Activated naive CD4-positive, alpha-beta T cell treated with anti-CD3 and anti-CD28 coated beads, Interleukin-2, amount 50 U/mL, for 24 hours (primary cell): ENCODE measurements around the gene TAPBP.
A peak's percentile ranks its signal among the peaks of the same experiment; 100 is the strongest.
"Not testable (repeated sequence)": the region's sequence is repeated elsewhere in the genome, so short reads cannot be mapped to it uniquely, and the experiment has no call there.

Experiments used
- H3K27ac Mint-ChIP-seq: one replicate; pipeline ENCODE4 v1.8.0; 2021; ENCODE audit warnings: mild to moderate bottlenecking, mixed read lengths
- H3K27me3 Mint-ChIP-seq: one replicate; pipeline ENCODE4 v1.8.0; 2021; ENCODE audit warnings: mixed read lengths
- H3K36me3 Mint-ChIP-seq: one replicate; pipeline ENCODE4 v1.8.0; 2021; ENCODE audit warnings: mixed read lengths
- H3K4me1 Mint-ChIP-seq: one replicate; pipeline ENCODE4 v1.8.0; 2021; ENCODE audit warnings: mixed read lengths
- H3K4me3 Mint-ChIP-seq: one replicate; pipeline ENCODE4 v1.8.0; 2021; ENCODE audit warnings: mild to moderate bottlenecking, mixed read lengths
- H3K9me3 Mint-ChIP-seq: one replicate; pipeline ENCODE4 v1.8.0; 2021; ENCODE audit warnings: mixed read lengths

The TAPBP gene

GRCh38 chr6:33276864-33277662 is 36.8 kb downstream of the TAPBP start, which contains the start of gene B3GALT4:
Gene B3GALT4 (plus strand): TSS chr6:33277123. CDS start chr6:33277420, 297 bp downstream.
- peaks cover 35% of the 10 kb centered on the region for H3K36me3 Mint-ChIP-seq
- peaks cover 40% of the 10 kb centered on the region for H3K4me1 Mint-ChIP-seq
- peak within 1 kb of the TSS; percentile 96 for H3K27ac Mint-ChIP-seq
- H3K9me3 Mint-ChIP-seq = no peaks in the 10 kb centered on the region
- no peaks in the 10 kb centered on the region for H3K27me3 Mint-ChIP-seq
- peak within 1 kb of the TSS; percentile 96 for H3K4me3 Mint-ChIP-seq

DNA sequence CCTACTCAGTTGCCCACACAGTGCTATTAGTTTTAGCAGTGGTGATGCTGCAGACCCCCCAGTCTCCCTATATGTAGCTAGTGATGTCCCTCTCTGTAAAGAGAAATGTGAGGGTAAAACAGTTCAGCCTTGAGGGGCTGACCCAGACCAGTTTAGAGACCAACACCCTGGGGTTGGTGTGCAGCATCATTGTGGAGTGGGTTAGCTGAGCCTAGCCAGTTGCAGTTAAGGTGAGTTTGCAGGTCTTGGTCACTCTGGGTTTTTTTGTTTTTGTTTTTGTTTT is 37.4 kb downstream of the TAPBP start:
- Mint-ChIP-seq H3K27ac (peak overlapping the region; percentile 96), H3K4me1 (peaks cover 40% of the 10 kb centered on the region), H3K27me3 (no peaks in the 10 kb centered on the region), H3K4me3 (peak overlapping the region; percentile 96), H3K36me3 (peaks cover 35% of the 10 kb centered on the region), H3K9me3 (no peaks in the 10 kb centered on the region)

- H3K27me3 Mint-ChIP-seq, H3K9me3 Mint-ChIP-seq: not testable (repeated sequence)
- peaks cover 40% of the 10 kb centered on the region for H3K4me1 Mint-ChIP-seq
- H3K4me3 Mint-ChIP-seq = peak overlapping the region; percentile 96
- peak overlapping the region; percentile 96 for H3K27ac Mint-ChIP-seq
- H3K36me3 Mint-ChIP-seq = peaks cover 35% of the 10 kb centered on the region
Observed at GRCh38 chr6:33275795-33276580, 37.9 kb downstream of the TAPBP start.

DNA sequence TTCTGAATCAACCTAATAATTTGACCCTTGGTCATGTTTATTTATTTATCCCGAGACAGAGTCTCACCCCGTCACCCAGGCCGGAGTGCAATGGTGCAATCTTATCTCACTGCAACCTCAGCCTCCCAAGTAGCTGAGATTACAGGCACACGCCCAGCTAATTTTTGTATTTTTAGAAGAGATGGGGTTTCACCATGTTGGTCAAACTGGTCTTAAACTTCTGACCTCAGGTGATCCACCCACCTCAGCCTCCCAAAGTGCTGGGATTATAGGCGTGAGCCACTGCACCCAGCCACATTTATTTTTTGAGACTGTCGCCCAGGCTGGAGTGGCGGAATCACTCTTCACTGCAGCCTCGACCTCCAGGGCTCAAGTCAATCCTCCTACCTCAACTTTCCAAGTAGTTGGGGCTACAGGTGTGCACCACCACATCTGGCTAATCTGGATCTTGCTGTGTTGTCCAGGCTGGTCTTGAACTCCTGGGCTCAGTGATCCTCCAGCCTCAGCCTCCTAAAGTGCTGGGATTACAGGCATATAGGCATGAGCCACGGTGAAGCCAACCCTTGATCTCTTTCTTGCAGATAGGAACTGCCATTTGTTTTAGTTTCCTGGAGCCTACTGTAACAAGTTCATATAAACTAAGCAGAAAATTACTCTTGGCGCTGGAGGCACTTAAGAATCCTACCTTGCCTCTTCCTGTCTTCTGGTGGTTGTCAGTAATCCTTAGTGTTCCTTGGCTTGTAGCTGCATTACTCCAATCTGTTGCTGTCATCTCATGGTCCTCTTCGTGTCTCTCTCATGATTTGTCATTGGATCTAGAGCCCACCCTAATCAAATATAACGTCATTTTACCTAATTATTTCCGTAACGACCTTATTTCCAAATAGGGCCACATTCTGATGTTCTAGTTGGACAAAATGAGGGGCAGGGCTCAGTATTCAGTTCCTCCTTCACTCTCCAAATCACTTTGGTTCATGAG is 39.7 kb downstream of the TAPBP start:
- H3K27ac Mint-ChIP-seq = peak overlapping the region; percentile 99
- peaks cover 35% of the 10 kb centered on the region for H3K36me3 Mint-ChIP-seq
- H3K27me3 Mint-ChIP-seq = no peaks in the 10 kb centered on the region
- peak overlapping the region; percentile 96 for H3K4me3 Mint-ChIP-seq
- peaks cover 53% of the 10 kb centered on the region for H3K4me1 Mint-ChIP-seq
- H3K9me3 Mint-ChIP-seq = no peaks in the 10 kb centered on the region

DNA sequence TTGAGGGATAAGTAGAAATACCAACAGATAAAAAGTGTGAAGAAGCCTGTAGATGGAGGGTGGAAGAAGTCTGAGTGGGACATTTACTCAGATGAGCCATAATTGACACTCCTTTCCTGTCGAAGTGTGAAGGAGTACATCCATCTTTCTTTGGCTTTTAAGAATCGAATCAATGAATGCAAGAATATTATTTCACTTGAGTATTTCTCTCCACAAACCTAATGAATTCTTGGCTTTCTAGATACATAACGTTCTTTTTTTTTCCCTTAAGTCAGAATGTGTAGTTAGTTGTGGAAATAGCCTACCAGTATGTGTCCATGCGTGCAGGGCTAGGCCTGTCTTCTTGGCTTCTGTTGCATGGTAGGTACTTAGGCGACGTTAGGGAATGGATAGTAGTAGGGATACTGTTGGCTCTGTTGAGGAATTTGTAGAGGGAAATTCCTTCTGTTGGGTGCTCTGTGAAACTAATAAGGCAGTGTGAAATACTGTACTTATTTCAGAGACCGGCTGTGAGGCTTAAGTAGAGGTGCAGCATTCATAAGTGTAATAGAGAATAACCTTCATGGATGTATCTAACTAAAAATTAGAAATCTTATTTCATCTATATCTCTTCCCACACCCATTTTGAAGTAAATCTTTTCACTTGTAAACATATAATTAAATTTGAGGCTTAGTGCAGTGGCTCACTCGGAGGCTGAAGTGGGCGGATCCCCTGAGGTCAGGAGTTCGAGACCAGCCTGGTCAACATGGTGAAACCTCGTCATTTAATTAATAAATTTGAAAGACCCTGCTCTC is 40.6 kb downstream of the TAPBP start:
- Mint-ChIP-seq H3K27me3 (no peaks in the 10 kb centered on the region), H3K9me3 (no peaks in the 10 kb centered on the region), H3K4me1 (peaks cover 54% of the 10 kb centered on the region), H3K4me3 (peak overlapping the region; percentile 96), H3K27ac (peak overlapping the region; percentile 99), H3K36me3 (peaks cover 40% of the 10 kb centered on the region)

- Mint-ChIP-seq H3K27me3 (no peaks in the 10 kb centered on the region), H3K4me1 (peaks cover 49% of the 10 kb centered on the region), H3K9me3 (no peaks in the 10 kb centered on the region), H3K36me3 (peaks cover 42% of the 10 kb centered on the region), H3K4me3 (peak overlapping the region; percentile 96), H3K27ac (peak overlapping the region; percentile 99)
Observed at GRCh38 chr6:33272275-33273128, 41.4 kb downstream of the TAPBP start.

DNA sequence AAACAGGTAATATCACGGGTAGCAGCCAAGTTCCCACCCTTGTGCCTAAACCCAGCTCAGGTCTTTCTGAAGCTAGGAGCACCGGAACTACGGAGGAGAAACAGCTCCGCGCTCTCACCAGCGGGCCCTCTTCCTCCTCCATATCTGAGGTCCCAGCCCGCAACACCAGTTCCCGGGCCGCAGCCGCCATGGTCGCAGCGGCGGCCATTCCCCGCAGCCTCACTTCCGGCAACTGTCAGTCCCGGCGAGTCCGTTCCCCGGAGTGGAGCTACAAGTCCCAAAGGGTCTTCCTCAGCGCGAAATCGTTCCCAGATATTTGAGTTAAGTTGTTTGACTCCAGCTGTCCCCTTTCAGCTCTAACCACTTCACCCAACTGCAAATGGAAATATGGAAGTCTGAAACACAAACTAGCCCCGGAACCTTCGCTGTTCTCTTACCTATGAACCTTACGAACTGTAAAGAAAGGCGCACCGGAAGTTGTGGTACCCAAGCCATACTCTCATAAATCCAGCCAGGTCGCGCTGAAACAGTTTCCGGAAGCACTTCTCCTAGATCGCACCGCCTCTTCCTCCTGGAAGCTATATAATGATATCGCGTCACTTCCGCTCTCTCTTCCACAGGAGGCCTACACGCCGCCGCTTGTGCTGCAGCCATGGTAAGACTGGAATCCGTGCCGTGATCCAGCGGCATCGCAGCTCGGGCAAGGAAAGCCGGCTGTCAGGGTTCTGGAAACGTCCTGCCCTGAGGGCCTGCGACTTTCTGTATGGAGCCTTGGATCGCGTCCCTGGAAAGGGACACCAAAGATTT is 42.2 kb downstream of the TAPBP start, which contains the start of the genes RPS18 and VPS52:
Gene RPS18, plus strand, starts transcription at position 608 of the 807 bp plus-strand sequence. Its CDS starts 45 bp downstream, at position 653.
Gene VPS52, minus strand, starts transcription at position 409 of the 807 bp plus-strand sequence. Its CDS starts 201 bp downstream, at position 208.
- Mint-ChIP-seq H3K27me3 (no peaks in the 10 kb centered on the region), H3K27ac (peak within 1 kb of the TSS; percentile 99), H3K4me3 (peak within 1 kb of the TSS; percentile 96), H3K4me1 (peaks cover 49% of the 10 kb centered on the region), H3K9me3 (no peaks in the 10 kb centered on the region), H3K36me3 (peaks cover 42% of the 10 kb centered on the region)

DNA sequence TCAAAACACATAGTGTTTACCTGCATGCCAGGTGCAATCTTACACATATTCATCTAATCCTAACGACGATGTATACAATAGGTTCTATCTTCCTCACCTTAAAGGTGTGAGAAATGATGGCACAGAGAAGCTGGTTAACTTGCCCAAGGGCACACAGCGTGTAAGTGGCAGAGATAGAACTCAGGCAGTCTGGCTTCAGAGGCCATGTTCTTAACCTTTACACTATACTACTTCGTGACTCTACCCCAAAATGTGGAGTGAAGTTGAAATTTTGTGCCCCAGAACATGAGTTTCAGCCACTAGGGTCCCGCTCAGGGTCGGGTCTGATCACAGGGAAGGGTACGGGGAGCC is 42.8 kb downstream of the TAPBP start:
- no peaks in the 10 kb centered on the region for H3K9me3 Mint-ChIP-seq
- H3K27me3 Mint-ChIP-seq = no peaks in the 10 kb centered on the region
- peak overlapping the region; percentile 96 for H3K4me3 Mint-ChIP-seq
- H3K4me1 Mint-ChIP-seq = peaks cover 43% of the 10 kb centered on the region
- H3K27ac Mint-ChIP-seq = peak overlapping the region; percentile 99
- peaks cover 36% of the 10 kb centered on the region for H3K36me3 Mint-ChIP-seq

GRCh38 chr6:33264015-33264414 is 49.9 kb downstream of the TAPBP start:
- Mint-ChIP-seq H3K27me3 (no peaks in the 10 kb centered on the region), H3K9me3 (no peaks in the 10 kb centered on the region), H3K4me3 (no peak overlapping the region), H3K36me3 (peaks cover 18% of the 10 kb centered on the region), H3K4me1 (peaks cover 14% of the 10 kb centered on the region), H3K27ac (peak overlapping the region; percentile 18)

- H3K4me3 Mint-ChIP-seq, H3K27ac Mint-ChIP-seq: not testable (repeated sequence)
- H3K36me3 Mint-ChIP-seq = peaks cover 11% of the 10 kb centered on the region
Observed at GRCh38 chr6:33262490-33262889, 51.4 kb downstream of the TAPBP start.

DNA sequence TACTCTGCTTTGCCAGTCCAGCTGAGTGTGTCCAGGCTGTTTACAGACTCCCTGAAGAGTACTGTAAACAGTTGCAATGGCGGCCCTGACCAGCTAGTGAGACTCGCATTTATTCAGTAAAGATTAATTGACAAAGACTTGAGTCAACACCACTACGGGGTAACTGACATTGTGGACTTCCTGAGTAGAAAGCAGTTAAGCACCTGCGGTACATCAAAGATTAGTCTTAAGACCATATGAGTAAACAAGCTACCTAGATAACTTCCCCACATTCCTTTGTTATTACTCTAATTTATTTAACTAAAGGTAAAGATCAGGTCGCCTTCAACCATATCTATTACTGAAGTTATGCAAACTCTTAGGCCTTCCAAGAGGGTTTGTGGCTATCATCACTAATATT is 54.8 kb downstream of the TAPBP start:
- Mint-ChIP-seq H3K9me3 (no peaks in the 10 kb centered on the region), H3K4me1 (peaks cover 9% of the 10 kb centered on the region), H3K27me3 (no peaks in the 10 kb centered on the region), H3K27ac (no peak overlapping the region), H3K36me3 (peaks cover 11% of the 10 kb centered on the region), H3K4me3 (no peak overlapping the region)

More at GRCh38 chr6:33262490-33262889, 51.4 kb downstream of the TAPBP start:
- H3K27me3 Mint-ChIP-seq, H3K9me3 Mint-ChIP-seq, H3K4me1 Mint-ChIP-seq: not testable (repeated sequence)

DNA sequence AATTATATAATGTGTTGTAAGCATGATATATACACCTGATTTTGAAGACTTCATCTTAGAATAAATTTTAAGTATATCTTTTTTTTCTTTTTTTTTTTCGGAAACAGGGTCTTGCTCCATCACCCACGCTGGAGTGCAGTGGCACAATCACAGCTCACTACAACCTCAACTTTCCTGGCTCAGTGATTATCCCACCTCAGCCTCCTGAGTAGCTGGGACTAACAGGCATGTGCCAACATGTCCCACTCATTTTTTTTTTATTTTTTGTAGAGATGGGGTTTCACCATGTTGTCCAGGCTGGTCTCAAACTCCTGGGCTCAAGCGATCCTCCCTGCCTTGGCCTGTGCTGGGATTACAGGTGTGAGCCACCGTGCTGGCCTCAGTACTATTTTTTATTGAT is 59.3 kb downstream of the TAPBP start:
- Mint-ChIP-seq H3K27ac (no peak overlapping the region), H3K9me3 (no peaks in the 10 kb centered on the region), H3K4me1 (peaks cover 26% of the 10 kb centered on the region), H3K4me3 (no peak overlapping the region), H3K27me3 (no peaks in the 10 kb centered on the region), H3K36me3 (peaks cover 10% of the 10 kb centered on the region)

GRCh38 chr6:33252759-33253158 is 61.1 kb downstream of the TAPBP start:
- Mint-ChIP-seq H3K27me3 (no peaks in the 10 kb centered on the region), H3K36me3 (peaks cover 10% of the 10 kb centered on the region), H3K9me3 (no peaks in the 10 kb centered on the region), H3K27ac (no peak overlapping the region), H3K4me3 (no peak overlapping the region), H3K4me1 (peaks cover 37% of the 10 kb centered on the region)
